ENCODE data around the gene SLC22A1.
"Not testable (repeated sequence)": the region's sequence is repeated elsewhere in the genome, so short reads cannot be mapped to it uniquely, and the experiment has no call there.

Gene SLC22A1

GRCh38 chr6:160093946-160094345 lies 27.7 kb upstream of the SLC22A1 start:
- no peak for FAIRE-seq

GRCh38 chr6:160095146-160095845 lies 26.3 kb upstream of the SLC22A1 start:
- no peak for FAIRE-seq

- FAIRE-seq: no peak
These were observed 20.1 kb upstream of the SLC22A1 start for GRCh38 chr6:160101277-160102205.

GRCh38 chr6:160102399-160102798 lies 19.2 kb upstream of the SLC22A1 start:
- no peak for FAIRE-seq

GRCh38 chr6:160102956-160103824 lies 18.4 kb upstream of the SLC22A1 start:
- FAIRE-seq: no peak

GRCh38 chr6:160103825-160104100 lies 17.9 kb upstream of the SLC22A1 start:
- FAIRE-seq: no peak

- no peak for FAIRE-seq
These were observed 16.6 kb upstream of the SLC22A1 start for GRCh38 chr6:160104821-160105517.

GRCh38 chr6:160106010-160106409 lies 15.6 kb upstream of the SLC22A1 start:
- FAIRE-seq: no peak

GRCh38 chr6:160106701-160107100 lies 14.9 kb upstream of the SLC22A1 start:
- FAIRE-seq: no peak

- FAIRE-seq: no peak
These were observed 13.5 kb upstream of the SLC22A1 start for GRCh38 chr6:160108077-160108476.

- FAIRE-seq: no peak
These were observed 11.0 kb upstream of the SLC22A1 start for GRCh38 chr6:160110586-160111123.

- FAIRE-seq: no peak
These were observed 9.8 kb upstream of the SLC22A1 start for GRCh38 chr6:160111806-160112205.

GRCh38 chr6:160112628-160113299 lies 8.9 kb upstream of the SLC22A1 start:
- no peak for FAIRE-seq

- FAIRE-seq: not testable (repeated sequence)
These were observed 7.1 kb upstream of the SLC22A1 start for GRCh38 chr6:160114536-160114935.

GRCh38 chr6:160115421-160115820 lies 6.2 kb upstream of the SLC22A1 start:
- FAIRE-seq: no peak

GRCh38 chr6:160116411-160116810 lies 5.2 kb upstream of the SLC22A1 start:
- no peak for FAIRE-seq

GRCh38 chr6:160117137-160117536 lies 4.5 kb upstream of the SLC22A1 start:
- no peak for FAIRE-seq

GRCh38 chr6:160118620-160119229 lies 2.9 kb upstream of the SLC22A1 start:
- no peak for FAIRE-seq

- FAIRE-seq: no peak
These were observed 1.5 kb upstream of the SLC22A1 start for GRCh38 chr6:160120087-160120486.

- no peak for FAIRE-seq
These were observed 366 bp downstream of the SLC22A1 start for GRCh38 chr6:160121981-160122380.

GRCh38 chr6:160122744-160123143 lies 1.1 kb downstream of the SLC22A1 start:
- no peak for FAIRE-seq
